ENCODE data around the gene TERB2.

DNA sequence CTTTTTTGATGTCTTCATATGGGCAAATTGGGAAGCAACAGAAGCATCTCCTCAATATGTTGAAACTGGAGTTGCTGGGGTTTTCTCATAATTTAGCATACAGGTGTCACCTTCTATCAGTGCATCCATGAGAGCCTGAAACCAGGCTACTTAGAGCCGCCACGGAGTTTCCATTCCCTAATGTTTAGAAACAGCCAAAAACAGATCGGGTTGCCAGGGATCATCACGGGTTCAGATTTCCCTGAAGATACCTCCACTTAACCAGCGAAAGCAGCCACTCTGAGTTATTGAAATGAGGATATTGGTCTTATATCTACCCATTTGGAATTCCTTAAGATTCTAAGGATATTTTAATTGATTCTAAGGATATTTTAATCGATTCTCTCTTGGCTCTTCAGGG is 14.5 kb downstream of the TERB2 start:
- TF ChIP-seq, protein P1, sequence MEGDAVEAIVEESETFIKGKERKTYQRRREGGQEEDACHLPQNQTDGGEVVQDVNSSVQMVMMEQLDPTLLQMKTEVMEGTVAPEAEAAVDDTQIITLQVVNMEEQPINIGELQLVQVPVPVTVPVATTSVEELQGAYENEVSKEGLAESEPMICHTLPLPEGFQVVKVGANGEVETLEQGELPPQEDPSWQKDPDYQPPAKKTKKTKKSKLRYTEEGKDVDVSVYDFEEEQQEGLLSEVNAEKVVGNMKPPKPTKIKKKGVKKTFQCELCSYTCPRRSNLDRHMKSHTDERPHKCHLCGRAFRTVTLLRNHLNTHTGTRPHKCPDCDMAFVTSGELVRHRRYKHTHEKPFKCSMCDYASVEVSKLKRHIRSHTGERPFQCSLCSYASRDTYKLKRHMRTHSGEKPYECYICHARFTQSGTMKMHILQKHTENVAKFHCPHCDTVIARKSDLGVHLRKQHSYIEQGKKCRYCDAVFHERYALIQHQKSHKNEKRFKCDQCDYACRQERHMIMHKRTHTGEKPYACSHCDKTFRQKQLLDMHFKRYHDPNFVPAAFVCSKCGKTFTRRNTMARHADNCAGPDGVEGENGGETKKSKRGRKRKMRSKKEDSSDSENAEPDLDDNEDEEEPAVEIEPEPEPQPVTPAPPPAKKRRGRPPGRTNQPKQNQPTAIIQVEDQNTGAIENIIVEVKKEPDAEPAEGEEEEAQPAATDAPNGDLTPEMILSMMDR (IDR thresholded peaks at IDR 0.05) = no peak
- no peak for TF ChIP-seq POLR2A (IDR thresholded peaks at IDR 0.05)
